CD4-positive, alpha-beta memory T cell (primary cell): ENCODE data around the gene SDSL. TPM values are rescaled to one million over a fixed set of nuclear protein-coding genes. Genes with fewer than 3 reads are reported as not detected.
A peak's percentile ranks its signal among the peaks of the same experiment; 100 is the strongest.

Experiments
- CTCF ChIA-PET: fragments of 350-600 bp; sonication (Branson Sonifier 250); formaldehyde crosslinking; loops from one replicate; lab custom pipeline; 2021; ENCODE audit warnings: inconsistent platforms; ENCODE audit not compliant: partially characterized antibody; lab: Charles Lee
- POLR2A ChIA-PET: fragments of 350-600 bp; sonication (Branson Sonifier 250); formaldehyde crosslinking; loops from one replicate; lab custom pipeline; 2021; ENCODE audit not compliant: partially characterized antibody; lab: Charles Lee
- DNase-seq, 5 donors: peaks; one replicate each; pipeline versions ENCODE4 v3.0.0 to v3.0.0-alpha.2; 2020 to 2022; ENCODE audit warnings: mixed read lengths in 1 of 5
- H3K27ac ChIP-seq: one replicate; pipeline ENCODE4 v1.7.0; 2013; ENCODE audit warnings: low read depth, low read length
- H3K27me3 ChIP-seq: 2 replicates; pipeline ENCODE4 v1.7.0; 2013; ENCODE audit warnings: mild to moderate bottlenecking, low read length, moderate library complexity; ENCODE audit not compliant: insufficient read depth
- H3K36me3 ChIP-seq: 2 replicates; pipeline ENCODE4 v1.7.0; 2013; ENCODE audit warnings: mild to moderate bottlenecking, low read length, moderate library complexity; ENCODE audit not compliant: insufficient read depth
- H3K4me1 ChIP-seq: 2 replicates; pipeline ENCODE4 v1.7.0; 2013; ENCODE audit warnings: mild to moderate bottlenecking, low read length, moderate library complexity; ENCODE audit not compliant: insufficient read depth
- H3K4me3 ChIP-seq, 2 donors: one replicate each; pipeline ENCODE4 v1.7.0; 2013; ENCODE audit warnings: low read length in 2 of 2, mild to moderate bottlenecking in 1 of 2
- H3K9me3 ChIP-seq, 2 donors: one replicate each; pipeline ENCODE4 v1.7.0; 2013; ENCODE audit warnings: low read length in 2 of 2, control low read depth in 1 of 2; ENCODE audit not compliant: control insufficient read depth in 1 of 2
- H3K27ac Mint-ChIP-seq, 7 donors: one replicate each; pipeline ENCODE4 v1.8.0; 2020 to 2021; ENCODE audit warnings: mixed read lengths in 7 of 7, mild to moderate bottlenecking in 6 of 7, inconsistent platforms in 3 of 7, moderate library complexity in 3 of 7
- H3K27me3 Mint-ChIP-seq, 2 donors: one replicate each; pipeline ENCODE4 v1.8.0; 2020 to 2021; ENCODE audit warnings: mixed read lengths in 2 of 2
- H3K36me3 Mint-ChIP-seq, 2 donors: one replicate each; pipeline ENCODE4 v1.8.0; 2020 to 2021; ENCODE audit warnings: mixed read lengths in 2 of 2, inconsistent platforms in 1 of 2, mild to moderate bottlenecking in 1 of 2
- H3K4me1 Mint-ChIP-seq, 4 donors: one replicate each; pipeline ENCODE4 v1.8.0; 2020 to 2021; ENCODE audit warnings: mixed read lengths in 4 of 4, mild to moderate bottlenecking in 1 of 4
- H3K4me3 Mint-ChIP-seq, 8 donors: one replicate each; pipeline ENCODE4 v1.8.0; 2020 to 2021; ENCODE audit warnings: mixed read lengths in 8 of 8, mild to moderate bottlenecking in 7 of 8, moderate library complexity in 6 of 8, inconsistent platforms in 3 of 8
- H3K9me3 Mint-ChIP-seq, 8 donors: one replicate each; pipeline ENCODE4 v1.8.0; 2020 to 2021; ENCODE audit warnings: mixed read lengths in 8 of 8, mild to moderate bottlenecking in 5 of 8, inconsistent platforms in 3 of 8, moderate library complexity in 1 of 8
- intact Hi-C: fragments of 100-400 bp; cut with micrococcal nuclease; formaldehyde crosslinking; loops from one replicate; pipeline ENCODE4 v1.15.1; 2023
- polyA plus RNA-seq, 2 donors: library from polyadenylated mRNA; unstranded; fragments of 300-500 nt; fragmentation: Illumina TruSeq; gene quantifications; one replicate each; pipeline ENCODE4 v1.2.3, GENCODE V29; 2021
- total RNA-seq, 2 experiments: library from RNA; stranded (reverse); gene quantifications; one replicate each; pipeline ENCODE4 v1.2.3, GENCODE V29; 2021

SDSL gene
- total and polyA plus RNA-seq, 4 experiments from 2014 or later = 0.67 to 1.1 TPM; not detected in 2

DNA sequence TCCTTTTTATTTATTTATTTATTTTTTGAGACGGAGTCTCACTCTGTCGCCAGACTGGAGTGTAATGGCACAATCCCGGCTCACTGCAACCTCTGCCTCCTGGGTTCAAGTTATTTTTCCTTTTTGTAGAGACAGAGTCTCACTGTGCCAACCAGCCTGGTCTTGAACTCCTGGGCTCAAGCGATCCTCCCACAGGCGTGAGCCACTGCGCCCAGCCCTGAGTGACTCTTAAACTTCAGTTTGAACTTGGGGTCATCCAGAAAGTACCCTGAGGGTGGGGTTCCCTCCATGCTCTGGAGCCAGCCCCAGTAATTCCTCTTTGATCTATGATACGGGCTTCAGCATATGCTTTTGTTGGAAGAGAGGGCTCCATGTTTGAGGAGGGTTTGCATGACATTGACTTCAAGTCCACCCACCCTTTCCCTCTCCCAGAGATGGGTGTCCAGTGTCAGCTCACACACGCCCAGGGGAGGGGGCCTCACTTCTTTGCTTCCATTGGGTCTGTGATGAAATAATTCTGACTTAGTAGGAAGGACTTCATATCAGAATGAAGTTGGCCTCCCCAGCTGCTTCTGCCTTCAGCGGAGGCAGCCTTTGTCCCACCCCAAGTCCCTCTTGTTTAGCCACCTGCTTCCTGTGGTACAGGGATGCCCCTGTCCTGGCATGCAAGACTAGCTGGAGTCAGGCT is 30.4 kb upstream of the SDSL start:
- H3K36me3 Mint-ChIP-seq = peaks cover 6 to 12% of the 10 kb centered on the region in 2 donors
- Histone ChIP-seq H3K4me3 (no peak overlapping the region), H3K4me1 (no peaks in the 10 kb centered on the region), H3K27ac (no peak overlapping the region), H3K36me3 (no peaks in the 10 kb centered on the region), H3K9me3 (no peaks in the 10 kb centered on the region), H3K27me3 (no peaks in the 10 kb centered on the region)
- no peaks in the 10 kb centered on the region for H3K4me1 Mint-ChIP-seq
- ChIA-PET CTCF (no interaction called here), POLR2A (no interaction called here)
- no peak overlapping the region for H3K4me3 Mint-ChIP-seq
- no peaks in the 10 kb centered on the region for H3K27me3 Mint-ChIP-seq
- intact Hi-C loops = no loop called here
- H3K27ac Mint-ChIP-seq = no peak overlapping the region
- DNase-seq = no peak
- no peaks in the 10 kb centered on the region for H3K9me3 Mint-ChIP-seq

DNA sequence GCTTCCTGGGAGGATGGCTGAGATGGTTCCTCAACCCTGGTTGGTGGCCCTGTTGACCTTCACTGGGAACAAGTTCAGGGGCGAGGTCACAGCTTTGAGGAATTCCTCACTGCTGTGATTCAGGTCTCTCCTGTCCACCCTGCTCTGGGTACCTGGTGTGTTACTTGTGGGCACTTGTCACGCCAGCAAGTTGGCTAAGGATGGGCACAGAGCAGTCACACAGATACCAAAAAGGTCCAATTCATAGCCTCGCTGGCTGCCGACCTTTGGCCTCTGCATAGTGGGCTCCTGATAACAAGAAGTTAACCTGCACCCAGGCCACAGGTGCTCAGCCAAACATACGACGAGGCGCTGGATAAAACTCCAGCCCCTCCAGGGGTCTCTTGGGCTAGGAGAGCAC is 29.7 kb upstream of the SDSL start:
- Histone ChIP-seq H3K36me3 (no peaks in the 10 kb centered on the region), H3K4me3 (no peak overlapping the region), H3K27ac (no peak overlapping the region), H3K4me1 (no peaks in the 10 kb centered on the region), H3K27me3 (no peaks in the 10 kb centered on the region), H3K9me3 (no peaks in the 10 kb centered on the region)
- H3K27me3 Mint-ChIP-seq = no peaks in the 10 kb centered on the region
- H3K4me3 Mint-ChIP-seq = no peak overlapping the region
- H3K9me3 Mint-ChIP-seq = no peaks in the 10 kb centered on the region
- no peaks in the 10 kb centered on the region for H3K4me1 Mint-ChIP-seq
- no peak for DNase-seq
- no peak overlapping the region for H3K27ac Mint-ChIP-seq
- intact Hi-C loops = no loop called here
- CTCF ChIA-PET = no interaction called here
- POLR2A ChIA-PET = no interaction called here
- H3K36me3 Mint-ChIP-seq = peaks cover 6 to 9% of the 10 kb centered on the region in 2 donors

DNA sequence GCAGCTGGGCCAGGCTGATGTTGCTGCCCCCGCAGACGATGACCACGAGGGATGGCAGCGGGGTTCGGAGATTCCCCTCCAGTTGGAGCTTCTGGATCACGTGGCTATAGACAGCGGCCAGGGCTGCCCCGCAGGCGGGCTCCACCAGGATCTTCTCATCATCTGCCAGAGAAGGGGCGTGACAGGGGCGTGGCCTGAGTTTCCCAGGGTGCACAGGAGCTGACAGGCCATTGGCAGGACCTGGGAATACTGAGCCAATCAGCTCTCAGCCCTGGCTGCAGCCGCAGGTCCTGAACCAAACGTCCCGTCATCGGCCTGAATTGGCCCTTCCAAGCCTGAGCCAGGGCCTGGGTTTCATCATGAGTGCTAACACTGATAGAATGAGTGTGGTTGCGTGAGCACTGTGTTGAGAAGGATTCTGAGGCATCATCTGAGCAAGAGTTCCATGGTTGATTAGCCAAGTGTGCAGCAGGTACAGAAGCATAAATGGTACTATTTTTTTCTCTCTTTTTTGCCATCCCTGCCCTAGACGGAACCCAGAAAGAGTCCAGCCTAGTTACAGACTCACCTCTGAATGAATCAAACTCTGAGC is 29.1 kb upstream of the SDSL start:
- Histone ChIP-seq H3K27me3 (no peaks in the 10 kb centered on the region), H3K4me1 (no peaks in the 10 kb centered on the region), H3K4me3 (no peak overlapping the region), H3K36me3 (no peaks in the 10 kb centered on the region), H3K9me3 (no peaks in the 10 kb centered on the region), H3K27ac (no peak overlapping the region)
- Mint-ChIP-seq H3K27me3 (no peaks in the 10 kb centered on the region), H3K27ac (no peak overlapping the region), H3K36me3 (peaks cover 6% of the 10 kb centered on the region in 2 donors), H3K9me3 (no peaks in the 10 kb centered on the region), H3K4me1 (no peaks in the 10 kb centered on the region), H3K4me3 (no peak overlapping the region)
- intact Hi-C loops = no loop called here
- ChIA-PET CTCF (no interaction called here), POLR2A (no interaction called here)
- DNase-seq = no peak

DNA sequence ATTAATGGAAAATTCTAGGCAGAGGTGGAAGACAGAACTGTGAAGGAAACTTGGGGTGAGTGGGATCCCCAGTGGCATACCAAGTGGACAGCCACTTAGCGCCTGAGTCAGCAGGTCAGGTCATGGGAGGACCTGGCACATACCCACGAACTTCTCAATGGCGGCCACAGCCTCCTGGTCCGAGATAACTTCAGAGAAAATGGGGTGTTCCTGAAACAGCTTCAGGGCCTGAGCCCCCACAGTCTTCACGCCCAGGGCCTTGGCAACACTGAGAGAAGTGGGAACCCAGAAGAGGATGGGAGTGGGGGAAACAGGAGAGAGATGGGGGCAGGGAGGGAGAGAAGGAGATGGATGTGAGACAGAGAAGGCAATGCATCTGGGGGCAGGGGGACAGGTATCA is 28.4 kb upstream of the SDSL start:
- H3K4me3 ChIP-seq = no peak overlapping the region
- ChIA-PET CTCF (no interaction called here), POLR2A (no interaction called here)
- Mint-ChIP-seq H3K4me3 (no peak overlapping the region), H3K27ac (peak overlapping the region in 1 of 7 donors; percentile 36), H3K36me3 (peaks cover 2 to 3% of the 10 kb centered on the region in 2 donors), H3K9me3 (no peaks in the 10 kb centered on the region), H3K4me1 (no peaks in the 10 kb centered on the region), H3K27me3 (no peaks in the 10 kb centered on the region)
- intact Hi-C loops = no loop called here
- H3K9me3 ChIP-seq = no peaks in the 10 kb centered on the region
- no peak for DNase-seq
- no peaks in the 10 kb centered on the region for H3K27me3 ChIP-seq
- H3K27ac ChIP-seq = no peak overlapping the region
- H3K4me1 ChIP-seq = no peaks in the 10 kb centered on the region
- H3K36me3 ChIP-seq = no peaks in the 10 kb centered on the region

DNA sequence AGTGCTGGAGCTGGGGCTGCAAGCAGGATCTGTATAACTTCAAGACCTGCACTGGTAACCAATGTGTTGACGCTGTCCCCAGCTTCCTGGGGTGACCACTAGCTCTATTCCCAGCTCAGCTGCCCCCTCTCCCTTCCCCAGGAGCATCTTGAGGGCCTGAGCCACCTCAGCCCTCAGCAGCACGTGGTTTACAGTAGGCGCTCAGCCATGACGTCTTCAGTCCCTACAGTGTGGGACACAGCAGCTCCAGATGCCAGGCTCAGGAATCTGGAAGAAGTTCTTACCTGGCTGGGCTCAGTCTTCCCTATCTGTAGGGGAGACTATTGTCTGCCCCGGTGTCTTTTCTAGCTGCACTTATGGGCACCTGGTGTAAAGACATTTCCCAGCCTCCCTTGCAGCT is 27.1 kb upstream of the SDSL start:
- CTCF ChIA-PET = no interaction called here
- H3K4me3 ChIP-seq = no peak overlapping the region
- POLR2A ChIA-PET = no interaction called here
- no peak overlapping the region for H3K27ac ChIP-seq
- H3K4me3 Mint-ChIP-seq = no peak overlapping the region
- H3K9me3 ChIP-seq = no peaks in the 10 kb centered on the region
- no peak for DNase-seq
- H3K27me3 ChIP-seq = no peaks in the 10 kb centered on the region
- no peaks in the 10 kb centered on the region for H3K4me1 ChIP-seq
- H3K27ac Mint-ChIP-seq = no peak overlapping the region
- intact Hi-C loops = no loop called here
- H3K36me3 ChIP-seq = no peaks in the 10 kb centered on the region
- no peaks in the 10 kb centered on the region for H3K27me3 Mint-ChIP-seq
- no peaks in the 10 kb centered on the region for H3K36me3 Mint-ChIP-seq
- H3K4me1 Mint-ChIP-seq = no peaks in the 10 kb centered on the region
- peaks cover 0 to 2% (median 0%) of the 10 kb centered on the region in 8 donors for H3K9me3 Mint-ChIP-seq

DNA sequence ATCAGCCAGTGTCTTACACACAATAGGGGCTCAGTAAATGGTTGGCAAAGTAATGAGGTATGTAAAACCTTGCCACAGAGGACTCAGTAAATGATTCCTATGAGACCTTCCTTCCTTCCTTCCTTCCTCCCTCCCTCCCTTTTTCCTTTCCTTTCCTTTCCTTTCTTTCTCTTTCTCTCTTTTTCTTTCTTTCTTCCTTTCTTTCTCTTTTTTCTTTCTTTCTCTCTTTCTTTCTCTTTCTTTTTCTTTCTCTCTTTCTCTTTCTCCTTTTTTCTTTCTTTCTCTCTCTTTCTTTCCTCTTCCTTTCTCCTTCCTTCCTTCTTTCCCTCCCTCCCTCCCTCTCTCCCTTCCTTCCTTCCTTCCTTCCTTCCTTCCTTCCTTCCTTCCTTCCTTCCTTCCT is 26.0 kb upstream of the SDSL start:
- H3K27ac Mint-ChIP-seq = no peak overlapping the region
- H3K4me1 Mint-ChIP-seq = no peaks in the 10 kb centered on the region
- Histone ChIP-seq H3K27ac (no peak overlapping the region), H3K27me3 (no peaks in the 10 kb centered on the region), H3K4me3 (no peak overlapping the region), H3K36me3 (no peaks in the 10 kb centered on the region), H3K4me1 (no peaks in the 10 kb centered on the region), H3K9me3 (no peaks in the 10 kb centered on the region)
- ChIA-PET CTCF (no interaction called here), POLR2A (no interaction called here)
- H3K9me3 Mint-ChIP-seq = peaks cover 0 to 2% (median 0%) of the 10 kb centered on the region in 8 donors
- peaks cover 2% of the 10 kb centered on the region in 2 donors for H3K27me3 Mint-ChIP-seq
- DNase-seq = no peak
- H3K4me3 Mint-ChIP-seq = no peak overlapping the region
- no peaks in the 10 kb centered on the region for H3K36me3 Mint-ChIP-seq
- intact Hi-C loops = no loop called here

- H3K27me3 ChIP-seq = no peaks in the 10 kb centered on the region
- Mint-ChIP-seq H3K4me1 (no peaks in the 10 kb centered on the region), H3K27me3 (peaks cover 2% of the 10 kb centered on the region in 2 donors), H3K36me3 (no peaks in the 10 kb centered on the region), H3K4me3 (no peak overlapping the region), H3K9me3 (peaks cover 0 to 2% (median 0%) of the 10 kb centered on the region in 8 donors), H3K27ac (no peak overlapping the region)
- no peak for DNase-seq
- no peaks in the 10 kb centered on the region for H3K9me3 ChIP-seq
- ChIA-PET POLR2A (no interaction called here), CTCF (interaction anchor here (0.5 kb wide), 1 partner anchor 200 kb away, joined by 3 read pairs; no protein-coding TSS in a partner anchor)
- H3K4me1 ChIP-seq = no peaks in the 10 kb centered on the region
- H3K36me3 ChIP-seq = no peaks in the 10 kb centered on the region
- H3K27ac ChIP-seq = no peak overlapping the region
- no peak overlapping the region for H3K4me3 ChIP-seq
- intact Hi-C loops = no loop called here
Observed at GRCh38 chr12:113396828-113397496, 25.2 kb upstream of the SDSL start.
